Fibroblast of lung (primary cell): ENCODE data around the gene ENPP3. TPM values are rescaled to one million over a fixed set of nuclear protein-coding genes. Genes with fewer than 3 reads are reported as not detected.
A peak's percentile ranks its signal among the peaks of the same experiment; 100 is the strongest.

Experiments used
- DNase-seq, 2 donors: peaks; one replicate each; pipeline versions ENCODE4 v3.0.0 to v3.0.0-alpha.2; 2010; ENCODE audit warnings: low read depth in 2 of 2
- H2AFZ ChIP-seq: 2 replicates; pipeline ENCODE4 v1.5.1; 2012; ENCODE audit warnings: low read length, control low read depth, inconsistent platforms
- H3K27ac ChIP-seq: 2 replicates; pipeline ENCODE4 v1.5.1; 2011; ENCODE audit warnings: low read length, control low read depth; ENCODE audit not compliant: insufficient read depth
- H3K27me3 ChIP-seq: 2 replicates; pipeline ENCODE4 v1.5.1; 2011; ENCODE audit warnings: mild to moderate bottlenecking, low read length; ENCODE audit not compliant: control insufficient read depth, insufficient read depth
- H3K36me3 ChIP-seq: 2 replicates; pipeline ENCODE4 v1.5.1; 2011; ENCODE audit warnings: low read length; ENCODE audit not compliant: control insufficient read depth, insufficient read depth
- H3K4me1 ChIP-seq: 2 replicates; pipeline ENCODE4 v1.5.1; 2011; ENCODE audit warnings: low read length; ENCODE audit not compliant: control insufficient read depth, insufficient read depth; ENCODE audit errors: extremely low read depth
- H3K4me2 ChIP-seq: 2 replicates; pipeline ENCODE4 v1.5.1; 2011; ENCODE audit warnings: low read length, control low read depth; ENCODE audit not compliant: insufficient read depth; ENCODE audit errors: extremely low read depth
- H3K4me3 ChIP-seq, 4 experiments: fragments of 200-600 bp in 1 of 4; sonication (generic) in 1 of 4; replicated peaks in 1 of 4; 2 replicates each; pipeline ENCODE4 v1.5.1; 2011 to 2016; ENCODE audit warnings: low read length in 4 of 4, low read depth in 3 of 4, mild to moderate bottlenecking in 3 of 4, control low read depth in 2 of 4, inconsistent platforms in 1 of 4, mixed read lengths in 1 of 4; ENCODE audit not compliant: insufficient read depth in 1 of 4; ENCODE audit errors: control extremely low read depth in 1 of 4
- H3K79me2 ChIP-seq: 2 replicates; pipeline ENCODE4 v1.5.1; 2012; ENCODE audit warnings: mild to moderate bottlenecking, low read length, inconsistent platforms; ENCODE audit not compliant: control insufficient read depth, insufficient read depth
- H3K9ac ChIP-seq: 2 replicates; pipeline ENCODE4 v1.5.1; 2011; ENCODE audit warnings: mild to moderate bottlenecking, low read length, control low read depth; ENCODE audit not compliant: insufficient read depth
- H3K9me3 ChIP-seq: 2 replicates; pipeline ENCODE4 v1.5.1; 2012; ENCODE audit warnings: low read depth, low read length; ENCODE audit not compliant: control insufficient read depth, insufficient read depth
- H4K20me1 ChIP-seq: 2 replicates; pipeline ENCODE4 v1.5.1; 2011; ENCODE audit warnings: low read length; ENCODE audit not compliant: control insufficient read depth, insufficient read depth; ENCODE audit errors: extremely low read depth
- EZH2 ChIP-seq: IDR thresholded peaks from 2 replicates; pipeline ENCODE4 v1.5.1; 2012; ENCODE audit warnings: low read length, control low read depth, mild to moderate bottlenecking; ENCODE audit errors: missing control alignments
- polyA plus RNA-seq, 2 donors: library from polyadenylated mRNA; depleted of rRNA in 1 of 2; stranded (reverse) in 1 of 2; unstranded in 1 of 2; fragments of >200 nt; gene quantifications; 2 replicates each; pipeline ENCODE4 v1.2.1, GENCODE V29; 2011 to 2012; ENCODE audit warnings: missing spikeins in 1 of 2
- total RNA-seq: library from RNA; depleted of rRNA; stranded (reverse); fragments of >200 nt; gene quantifications from 2 replicates; pipeline ENCODE4 v1.2.1, GENCODE V29; 2014
- TF ChIP-seq, protein P1 (sequence below), 2 donors: IDR thresholded peaks in 1 of 2; conservative IDR thresholded peaks in 1 of 2; 1 replicate in 1 of 2; 2 replicates in 1 of 2; pipeline ENCODE4 v1.5.1; 2011 to 2012; ENCODE audit warnings: low read length in 2 of 2, control low read depth in 1 of 2, inconsistent platforms in 1 of 2, low read depth in 1 of 2, mild to moderate bottlenecking in 1 of 2

Gene ENPP3
- total and polyA plus RNA-seq, 2 donors (not counting 1 experiment from before 2014, with no cell fraction given) = 0.06 to 0.17 TPM

DNA sequence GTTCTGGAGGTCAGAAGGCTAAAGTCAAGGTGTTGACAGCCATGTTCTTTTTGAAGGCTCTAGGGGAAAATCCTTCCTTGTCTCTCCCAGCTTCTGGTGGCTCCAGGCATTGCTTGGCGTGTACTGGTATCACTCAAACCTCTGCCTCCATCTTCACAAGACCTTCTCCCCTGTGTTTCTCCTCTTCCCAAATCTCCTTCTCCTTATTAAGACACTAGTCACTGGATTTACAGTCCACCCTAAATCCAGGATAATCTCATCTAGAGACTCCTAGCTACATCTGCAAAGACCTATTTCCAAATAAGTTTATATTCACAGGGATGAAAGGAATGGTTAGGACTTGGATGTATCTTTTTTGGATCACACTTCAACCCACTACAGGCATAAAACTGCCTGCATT is 99.7 kb downstream of the ENPP3 start:
- Histone ChIP-seq H3K27ac (no peak overlapping the region), H3K4me2 (no peak overlapping the region), H3K27me3 (no peaks in the 10 kb centered on the region), H3K4me3 (no peak overlapping the region), H3K9ac (no peak overlapping the region), H4K20me1 (no peaks in the 10 kb centered on the region), H3K36me3 (no peaks in the 10 kb centered on the region), H2AFZ (no peak overlapping the region), H3K9me3 (no peaks in the 10 kb centered on the region), H3K4me1 (no peaks in the 10 kb centered on the region), H3K79me2 (no peaks in the 10 kb centered on the region)
- DNase-seq = no peak
- TF ChIP-seq, protein P1, sequence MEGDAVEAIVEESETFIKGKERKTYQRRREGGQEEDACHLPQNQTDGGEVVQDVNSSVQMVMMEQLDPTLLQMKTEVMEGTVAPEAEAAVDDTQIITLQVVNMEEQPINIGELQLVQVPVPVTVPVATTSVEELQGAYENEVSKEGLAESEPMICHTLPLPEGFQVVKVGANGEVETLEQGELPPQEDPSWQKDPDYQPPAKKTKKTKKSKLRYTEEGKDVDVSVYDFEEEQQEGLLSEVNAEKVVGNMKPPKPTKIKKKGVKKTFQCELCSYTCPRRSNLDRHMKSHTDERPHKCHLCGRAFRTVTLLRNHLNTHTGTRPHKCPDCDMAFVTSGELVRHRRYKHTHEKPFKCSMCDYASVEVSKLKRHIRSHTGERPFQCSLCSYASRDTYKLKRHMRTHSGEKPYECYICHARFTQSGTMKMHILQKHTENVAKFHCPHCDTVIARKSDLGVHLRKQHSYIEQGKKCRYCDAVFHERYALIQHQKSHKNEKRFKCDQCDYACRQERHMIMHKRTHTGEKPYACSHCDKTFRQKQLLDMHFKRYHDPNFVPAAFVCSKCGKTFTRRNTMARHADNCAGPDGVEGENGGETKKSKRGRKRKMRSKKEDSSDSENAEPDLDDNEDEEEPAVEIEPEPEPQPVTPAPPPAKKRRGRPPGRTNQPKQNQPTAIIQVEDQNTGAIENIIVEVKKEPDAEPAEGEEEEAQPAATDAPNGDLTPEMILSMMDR (conservative IDR thresholded peaks at IDR 0.05 in 1 of 2, IDR thresholded peaks at IDR 0.05 in 1 of 2; ENCODE audit: low read depth in 1 of 2, low read length in 2 of 2) = no peak
- TF ChIP-seq EZH2 = no peak

DNA sequence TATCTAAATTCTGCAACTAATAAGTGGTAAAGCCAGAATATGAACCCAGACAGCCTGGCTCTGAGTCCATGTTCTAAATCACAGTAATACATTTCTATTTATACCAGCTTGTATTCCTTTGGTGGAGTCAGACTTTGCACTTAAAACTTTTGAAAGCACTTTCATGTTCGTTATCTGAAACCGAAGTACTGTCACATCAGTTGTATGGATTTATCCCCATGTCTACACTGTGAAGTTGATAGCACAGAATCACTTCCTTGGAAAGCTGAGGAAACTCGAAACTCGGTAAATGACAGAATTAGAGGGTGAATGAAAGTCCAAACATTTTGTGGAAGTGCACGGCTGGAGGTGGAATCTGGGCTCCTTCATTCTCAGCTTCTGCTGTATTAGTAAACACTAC is 102.0 kb downstream of the ENPP3 start:
- TF ChIP-seq EZH2 = no peak
- TF ChIP-seq, protein P1 (conservative IDR thresholded peaks at IDR 0.05 in 1 of 2, IDR thresholded peaks at IDR 0.05 in 1 of 2; ENCODE audit: low read depth in 1 of 2, low read length in 2 of 2) = no peak
- Histone ChIP-seq H3K9ac (no peak overlapping the region), H3K4me2 (no peak overlapping the region), H4K20me1 (no peaks in the 10 kb centered on the region), H3K79me2 (no peaks in the 10 kb centered on the region), H3K4me3 (no peak overlapping the region), H3K27ac (no peak overlapping the region), H3K4me1 (no peaks in the 10 kb centered on the region), H3K27me3 (no peaks in the 10 kb centered on the region), H3K9me3 (no peaks in the 10 kb centered on the region), H2AFZ (no peak overlapping the region), H3K36me3 (no peaks in the 10 kb centered on the region)
- no peak for DNase-seq

DNA sequence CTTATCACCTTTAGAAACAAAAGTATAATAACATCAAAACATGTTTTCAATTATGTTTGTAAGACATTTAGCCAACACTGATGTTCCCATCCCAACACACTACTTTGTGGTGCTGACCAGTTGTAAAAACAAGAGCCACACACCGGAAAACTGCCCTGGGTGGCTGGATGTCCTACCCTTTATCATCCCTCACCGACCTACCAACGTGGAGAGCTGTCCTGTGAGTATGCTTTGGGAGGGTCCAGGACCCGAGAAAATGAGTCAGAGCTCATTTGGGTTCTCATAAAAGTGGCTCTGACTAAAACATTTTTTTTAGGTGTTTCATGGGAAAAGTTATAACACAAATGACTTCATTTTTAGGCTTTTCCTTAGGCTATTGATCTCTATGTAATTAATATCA is 103.1 kb downstream of the ENPP3 start:
- no peaks in the 10 kb centered on the region for H3K79me2 ChIP-seq
- no peaks in the 10 kb centered on the region for H3K4me1 ChIP-seq
- H3K9me3 ChIP-seq = no peaks in the 10 kb centered on the region
- no peaks in the 10 kb centered on the region for H4K20me1 ChIP-seq
- H3K4me2 ChIP-seq = no peak overlapping the region
- H3K27ac ChIP-seq = no peak overlapping the region
- peak in 1 of 2 donors; percentile 69 for DNase-seq
- H2AFZ ChIP-seq = peak overlapping the region; percentile 30
- TF ChIP-seq EZH2 = no peak
- TF ChIP-seq, protein P1 (conservative IDR thresholded peaks at IDR 0.05 in 1 of 2, IDR thresholded peaks at IDR 0.05 in 1 of 2; ENCODE audit: low read depth in 1 of 2, low read length in 2 of 2) = no peak
- H3K27me3 ChIP-seq = no peaks in the 10 kb centered on the region
- H3K9ac ChIP-seq = no peak overlapping the region
- H3K36me3 ChIP-seq = no peaks in the 10 kb centered on the region
- H3K4me3 ChIP-seq = no peak overlapping the region
